22Rv1 (cell line): Measurements from ENCODE around the gene PLCH2.

Source experiments
- H3K27ac ChIP-seq: fragments of 450-650 bp; 2 replicates; pipeline ENCODE4 v1.5.1; 2017
- CTCF ChIP-seq: fragments of 450-650 bp; IDR thresholded peaks from 2 replicates; pipeline ENCODE4 v1.5.1; 2017; ENCODE audit warnings: mild to moderate bottlenecking
- ZFX ChIP-seq: fragments of 450-650 bp; IDR thresholded peaks from 2 replicates; pipeline ENCODE4 v1.6.1; 2017; ENCODE audit warnings: antibody characterized with exemption, borderline replicate concordance

Gene PLCH2

GRCh38 chr1:2447276-2448097 is 28.6 kb upstream of the PLCH2 start:
- H3K27ac ChIP-seq, result no peak overlapping the region
- TF ChIP-seq CTCF (no peak), ZFX (no peak)

DNA sequence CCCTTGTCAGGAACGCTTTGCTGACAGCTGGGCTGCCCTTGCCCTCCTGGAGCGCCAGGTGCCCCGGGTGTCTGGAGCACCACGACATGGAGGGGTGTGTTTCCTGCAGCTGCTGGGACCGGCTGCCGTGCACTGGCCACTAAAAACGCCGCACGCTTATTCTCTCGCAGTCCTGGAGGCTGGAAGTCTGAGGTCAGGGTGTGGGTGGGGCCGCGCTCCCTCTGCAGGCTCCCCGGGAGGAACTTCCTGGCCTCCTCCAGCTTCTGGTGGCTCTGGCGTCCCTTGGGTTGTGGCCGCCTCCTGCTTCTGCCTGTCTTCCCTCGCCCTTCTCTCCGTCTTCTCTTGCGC is 28.0 kb upstream of the PLCH2 start:
- TF ChIP-seq ZFX (no peak), CTCF (no peak)
- H3K27ac ChIP-seq, result no peak overlapping the region

GRCh38 chr1:2449636-2450454 is 26.2 kb upstream of the PLCH2 start:
- no peak for TF ChIP-seq CTCF
- no peak for TF ChIP-seq ZFX
- no peak overlapping the region for H3K27ac ChIP-seq

- H3K27ac ChIP-seq, result no peak overlapping the region
- no peak for TF ChIP-seq CTCF
- TF ChIP-seq ZFX, result no peak
These were observed 24.3 kb upstream of the PLCH2 start for GRCh38 chr1:2451741-2452140.

GRCh38 chr1:2452201-2452931 is 23.7 kb upstream of the PLCH2 start:
- H3K27ac ChIP-seq, result no peak overlapping the region

GRCh38 chr1:2452932-2453315 is 23.2 kb upstream of the PLCH2 start:
- no peak overlapping the region for H3K27ac ChIP-seq

More at GRCh38 chr1:2452201-2452931, 23.7 kb upstream of the PLCH2 start:
- TF ChIP-seq ZFX (no peak), CTCF (no peak)

More at GRCh38 chr1:2452932-2453315, 23.2 kb upstream of the PLCH2 start:
- TF ChIP-seq ZFX, result no peak
- TF ChIP-seq CTCF, result no peak
